Neuron (in vitro differentiated cells): ENCODE results near the gene LAMB4.

Source experiments
- H2AFZ ChIP-seq: one replicate; pipeline ENCODE4 v1.6.1; 2013; ENCODE audit warnings: low read depth, mild to moderate bottlenecking, inconsistent platforms, low read length, moderate library complexity
- H3K27me3 ChIP-seq: one replicate; pipeline ENCODE4 v1.6.1; 2013; ENCODE audit warnings: low read length; ENCODE audit not compliant: insufficient read depth
- H3K36me3 ChIP-seq: one replicate; pipeline ENCODE4 v1.6.1; 2013; ENCODE audit warnings: low read length; ENCODE audit not compliant: insufficient read depth
- H3K4me1 ChIP-seq: one replicate; pipeline ENCODE4 v1.6.1; 2013; ENCODE audit warnings: low read length; ENCODE audit not compliant: insufficient read depth
- H3K4me3 ChIP-seq: 2 replicates; pipeline ENCODE4 v1.5.1; 2013; ENCODE audit warnings: mild to moderate bottlenecking, low read length, moderate library complexity
- H3K9me3 ChIP-seq: one replicate; pipeline ENCODE4 v1.6.1; 2013; ENCODE audit warnings: low read length

The LAMB4 gene

GRCh38 chr7:108130261-108130660 is at the start of gene LAMB4:
Gene LAMB4 (minus strand): TSS chr7:108130361. CDS start chr7:108123164, 7,197 bp downstream.
- Histone ChIP-seq H3K9me3 (no peaks in the 10 kb centered on the region), H3K4me1 (peaks cover 7% of the 10 kb centered on the region), H3K27me3 (no peaks in the 10 kb centered on the region), H3K4me3 (no peak within 1 kb of the TSS), H2AFZ (no peak within 1 kb of the TSS), H3K36me3 (no peaks in the 10 kb centered on the region)

GRCh38 chr7:108178398-108178797 is 48.2 kb upstream of the LAMB4 start:
- no peaks in the 10 kb centered on the region for H3K9me3 ChIP-seq
- H3K36me3 ChIP-seq: peaks cover 30% of the 10 kb centered on the region
- H3K4me3 ChIP-seq: no peak overlapping the region
- H3K27me3 ChIP-seq: no peaks in the 10 kb centered on the region
- H3K4me1 ChIP-seq: no peaks in the 10 kb centered on the region
- H2AFZ ChIP-seq: no peak overlapping the region

- Histone ChIP-seq H3K4me3 (no peak overlapping the region), H3K9me3 (no peaks in the 10 kb centered on the region), H3K27me3 (no peaks in the 10 kb centered on the region), H2AFZ (no peak overlapping the region), H3K4me1 (no peaks in the 10 kb centered on the region), H3K36me3 (peaks cover 7% of the 10 kb centered on the region)
Observed at GRCh38 chr7:108171164-108171563, 41.0 kb upstream of the LAMB4 start.

- Histone ChIP-seq H3K4me1 (no peaks in the 10 kb centered on the region), H3K9me3 (no peaks in the 10 kb centered on the region), H3K4me3 (no peak overlapping the region), H3K36me3 (peaks cover 5% of the 10 kb centered on the region), H3K27me3 (no peaks in the 10 kb centered on the region), H2AFZ (no peak overlapping the region)
Observed at GRCh38 chr7:108170251-108170650, 40.1 kb upstream of the LAMB4 start.

- H3K9me3 ChIP-seq: no peaks in the 10 kb centered on the region
- no peaks in the 10 kb centered on the region for H3K27me3 ChIP-seq
- no peaks in the 10 kb centered on the region for H3K4me1 ChIP-seq
- H2AFZ ChIP-seq: no peak overlapping the region
- H3K36me3 ChIP-seq: peaks cover 5% of the 10 kb centered on the region
- H3K4me3 ChIP-seq: no peak overlapping the region
Observed at GRCh38 chr7:108167460-108167859, 37.3 kb upstream of the LAMB4 start.

GRCh38 chr7:108166687-108167086 is 36.5 kb upstream of the LAMB4 start:
- no peaks in the 10 kb centered on the region for H3K9me3 ChIP-seq
- H3K36me3 ChIP-seq: peaks cover 5% of the 10 kb centered on the region
- H3K4me3 ChIP-seq: no peak overlapping the region
- no peaks in the 10 kb centered on the region for H3K27me3 ChIP-seq
- H2AFZ ChIP-seq: no peak overlapping the region
- no peaks in the 10 kb centered on the region for H3K4me1 ChIP-seq

- Histone ChIP-seq H3K27me3 (no peaks in the 10 kb centered on the region), H2AFZ (no peak overlapping the region), H3K4me3 (no peak overlapping the region), H3K36me3 (peaks cover 5% of the 10 kb centered on the region), H3K4me1 (no peaks in the 10 kb centered on the region), H3K9me3 (no peaks in the 10 kb centered on the region)
Observed at GRCh38 chr7:108165723-108166122, 35.6 kb upstream of the LAMB4 start.

- H3K27me3 ChIP-seq: no peaks in the 10 kb centered on the region
- no peaks in the 10 kb centered on the region for H3K4me1 ChIP-seq
- no peak overlapping the region for H2AFZ ChIP-seq
- H3K9me3 ChIP-seq: no peaks in the 10 kb centered on the region
- H3K4me3 ChIP-seq: no peak overlapping the region
- peaks cover 5% of the 10 kb centered on the region for H3K36me3 ChIP-seq
Observed at GRCh38 chr7:108164946-108165345, 34.8 kb upstream of the LAMB4 start.

GRCh38 chr7:108164342-108164741 is 34.2 kb upstream of the LAMB4 start:
- no peaks in the 10 kb centered on the region for H3K9me3 ChIP-seq
- no peak overlapping the region for H2AFZ ChIP-seq
- H3K27me3 ChIP-seq: no peaks in the 10 kb centered on the region
- no peaks in the 10 kb centered on the region for H3K4me1 ChIP-seq
- no peak overlapping the region for H3K4me3 ChIP-seq
- peaks cover 5% of the 10 kb centered on the region for H3K36me3 ChIP-seq

- Histone ChIP-seq H3K9me3 (no peaks in the 10 kb centered on the region), H3K4me3 (no peak overlapping the region), H3K4me1 (no peaks in the 10 kb centered on the region), H3K36me3 (peaks cover 8% of the 10 kb centered on the region), H2AFZ (no peak overlapping the region), H3K27me3 (no peaks in the 10 kb centered on the region)
Observed at GRCh38 chr7:108158776-108159175, 28.6 kb upstream of the LAMB4 start.

- H3K9me3 ChIP-seq: no peaks in the 10 kb centered on the region
- no peaks in the 10 kb centered on the region for H3K4me1 ChIP-seq
- H3K36me3 ChIP-seq: peaks cover 8% of the 10 kb centered on the region
- no peak overlapping the region for H3K4me3 ChIP-seq
- no peak overlapping the region for H2AFZ ChIP-seq
- H3K27me3 ChIP-seq: no peaks in the 10 kb centered on the region
Observed at GRCh38 chr7:108157606-108158335, 27.6 kb upstream of the LAMB4 start.

GRCh38 chr7:108156897-108157605 is 26.9 kb upstream of the LAMB4 start:
- Histone ChIP-seq H3K9me3 (no peaks in the 10 kb centered on the region), H3K27me3 (no peaks in the 10 kb centered on the region), H3K4me1 (no peaks in the 10 kb centered on the region), H2AFZ (no peak overlapping the region), H3K4me3 (no peak overlapping the region), H3K36me3 (peaks cover 8% of the 10 kb centered on the region)

- Histone ChIP-seq H3K4me3 (no peak overlapping the region), H3K4me1 (no peaks in the 10 kb centered on the region), H3K36me3 (peaks cover 6% of the 10 kb centered on the region), H2AFZ (no peak overlapping the region), H3K27me3 (no peaks in the 10 kb centered on the region), H3K9me3 (no peaks in the 10 kb centered on the region)
Observed at GRCh38 chr7:108152198-108152597, 22.0 kb upstream of the LAMB4 start.
